Sigmoid colon (tissue), 7 donors: ENCODE results near the gene TTI1. TPM values are rescaled to one million over a fixed set of nuclear protein-coding genes. Genes with fewer than 3 reads are reported as not detected.

Experiments used
- DNase-seq: peaks from one replicate; pipeline ENCODE4 v3.0.0-alpha.2; 2019
- H3K27ac ChIP-seq, 4 donors: fragments of 200-600 bp; sonication (generic); one replicate each; pipeline ENCODE4 v1.5.1; 2016 to 2019; ENCODE audit warnings: mild to moderate bottlenecking in 1 of 4
- H3K27me3 ChIP-seq, 3 donors: fragments of 200-600 bp; sonication (generic); one replicate each; pipeline ENCODE4 v1.5.1; 2019; ENCODE audit warnings: mild to moderate bottlenecking in 1 of 3
- H3K36me3 ChIP-seq, 4 donors: fragments of 200-600 bp; sonication (generic); one replicate each; pipeline ENCODE4 v1.5.1; 2016 to 2019
- H3K4me1 ChIP-seq, 4 donors: fragments of 200-600 bp; sonication (generic); one replicate each; pipeline ENCODE4 v1.5.1; 2017 to 2019
- H3K4me3 ChIP-seq, 4 donors: fragments of 200-600 bp; sonication (generic); one replicate each; pipeline ENCODE4 v1.5.1; 2017 to 2019; ENCODE audit warnings: mild to moderate bottlenecking in 2 of 4, moderate library complexity in 1 of 4
- H3K9me3 ChIP-seq, 4 donors: fragments of 200-600 bp in 3 of 4; sonication (generic) in 3 of 4; one replicate each; pipeline versions ENCODE4 v1.5.1 to v1.6.1; 2013 to 2019
- EP300 ChIP-seq, 4 donors: sonication (generic); formaldehyde crosslinking; IDR thresholded peaks; one replicate each; pipeline ENCODE4 v1.6.1; 2017; ENCODE audit warnings: antibody characterized with exemption in 4 of 4
- POLR2A ChIP-seq, 2 donors: fragments of 450-650 bp; IDR thresholded peaks; one replicate each; pipeline ENCODE4 v1.6.1; 2016; ENCODE audit warnings: antibody characterized with exemption in 2 of 2, mild to moderate bottlenecking in 2 of 2, moderate library complexity in 2 of 2
- POLR2AphosphoS5 ChIP-seq, 4 donors: sonication (generic); formaldehyde crosslinking; IDR thresholded peaks; one replicate each; pipeline ENCODE4 v1.6.1; 2017; ENCODE audit warnings: antibody characterized with exemption in 4 of 4
- WGBS, 2 donors: extraction: QIAGEN DNeasy Blood & Tissue Kit; methylation state at CpG; one replicate each; pipeline ENCODE4 v1.1.7; 2013; 5-methylcytosine and 5-hydroxymethylcytosine counted together
- intact Hi-C: fragments of 100-400 bp; cut with DNase I; formaldehyde crosslinking; loops from one replicate; pipeline ENCODE4 v1.15.1; 2023
- polyA plus RNA-seq, 3 donors: library from polyadenylated mRNA; stranded (reverse); fragments of 200-250 nt; gene quantifications; one replicate each; pipeline ENCODE4 v1.2.3, GENCODE V29; 2013
- total RNA-seq, 4 donors: library from RNA; depleted of rRNA; stranded (reverse); fragments of >200 nt; gene quantifications; one replicate each; pipeline ENCODE4 v1.1.0, GENCODE V29; 2016
- TF ChIP-seq, protein P1 (sequence below), 4 experiments: fragments of 450-650 bp in 3 of 4; fragments of 200-600 bp in 1 of 4; IDR thresholded peaks; one replicate each; pipeline ENCODE4 v1.5.1; 2016 to 2019; ENCODE audit warnings: antibody characterized with exemption in 4 of 4, mild to moderate bottlenecking in 3 of 4, moderate library complexity in 2 of 4
- donor health status: healthy with polysubstance abuse.
- donor health status: Bipolar disorder and iron deficiency.
- donor health status: healthy.

TTI1 gene
- total and polyA plus RNA-seq, 7 donors: 2.4 to 11.7 (median 10.5) TPM

DNA sequence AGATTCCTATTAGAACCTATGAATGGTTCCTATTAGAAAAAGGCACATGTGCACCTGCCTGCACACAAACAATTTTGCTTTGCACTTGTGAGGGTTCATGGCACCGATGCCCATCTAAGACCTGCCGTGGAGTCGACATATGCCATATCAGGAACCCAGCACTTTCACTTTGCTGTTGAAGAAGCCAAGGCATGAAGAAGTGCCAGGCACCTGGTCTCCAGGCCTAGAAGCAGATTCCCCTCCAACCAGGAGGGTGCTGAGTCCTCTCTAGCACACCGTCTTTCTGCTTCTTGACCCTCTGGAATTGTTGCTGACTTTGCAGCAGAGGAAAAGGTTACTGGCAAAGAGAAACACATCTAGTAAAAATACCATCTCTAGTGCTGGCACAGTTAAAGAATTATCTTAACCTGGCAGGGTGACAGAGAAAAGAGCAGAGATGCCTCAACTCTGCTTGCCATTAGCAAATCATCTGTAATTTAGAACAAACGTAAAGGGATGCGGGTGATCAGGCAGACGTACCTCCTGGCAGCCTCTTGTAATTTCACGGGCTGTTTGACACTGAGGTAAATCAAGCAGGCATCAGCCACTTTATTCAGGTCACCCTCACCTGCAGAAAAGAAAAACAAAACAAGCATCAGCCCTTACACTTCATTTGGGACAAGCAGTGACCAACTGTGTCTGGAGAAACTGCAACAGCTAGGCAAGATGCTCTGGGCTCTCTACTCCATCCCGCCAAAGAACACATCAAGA, 37.2 kb downstream of the TTI1 start:
- no peak for TF ChIP-seq POLR2AphosphoS5 (IDR thresholded peaks at IDR 0.05)
- WGBS, 2 donors: 90 to 91% methylated on average over 9 of the region's 9 CpGs
- no peak overlapping the region for H3K4me3 ChIP-seq
- peak overlapping the region in 1 of 4 donors; percentile 23 for H3K27ac ChIP-seq
- intact Hi-C loops: no loop called here
- H3K36me3 ChIP-seq: peaks cover 28 to 80% (median 30%) of the 10 kb centered on the region in 4 donors
- no peaks in the 10 kb centered on the region for H3K9me3 ChIP-seq
- no peak for DNase-seq
- no peaks in the 10 kb centered on the region for H3K27me3 ChIP-seq
- peaks cover 0 to 25% (median 18%) of the 10 kb centered on the region in 4 donors for H3K4me1 ChIP-seq

DNA sequence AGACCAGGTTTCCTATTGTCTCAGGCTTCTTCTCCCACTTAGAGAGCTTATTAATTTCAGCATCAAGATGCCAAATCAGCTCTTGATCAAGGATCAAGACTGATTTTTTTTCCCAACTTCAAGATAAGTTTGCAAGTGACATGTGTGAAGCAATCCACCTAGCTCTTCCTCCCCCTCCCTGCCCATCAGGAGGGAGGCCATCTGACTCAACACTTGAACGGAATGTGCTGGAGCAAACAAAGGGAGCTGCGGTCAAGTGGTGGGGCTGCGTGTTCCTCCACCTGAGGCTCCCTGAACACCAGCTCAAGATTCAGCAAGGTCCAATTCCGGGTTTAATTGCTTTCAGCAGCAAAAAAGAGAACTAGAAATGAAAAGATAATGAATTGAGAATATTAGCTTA, 38.7 kb downstream of the TTI1 start:
- DNase-seq: no peak
- intact Hi-C loops: loop anchor here (5.0 kb wide), 3 partner anchors 92 to 302 kb away; partner anchors contain the start of genes CTNNBL1 and VSTM2L
- Histone ChIP-seq H3K4me3 (no peak overlapping the region), H3K27ac (no peak overlapping the region), H3K4me1 (peaks cover 0 to 25% (median 21%) of the 10 kb centered on the region in 4 donors), H3K36me3 (peaks cover 18 to 71% (median 21%) of the 10 kb centered on the region in 4 donors), H3K27me3 (no peaks in the 10 kb centered on the region), H3K9me3 (no peaks in the 10 kb centered on the region)
- TF ChIP-seq, protein P1, sequence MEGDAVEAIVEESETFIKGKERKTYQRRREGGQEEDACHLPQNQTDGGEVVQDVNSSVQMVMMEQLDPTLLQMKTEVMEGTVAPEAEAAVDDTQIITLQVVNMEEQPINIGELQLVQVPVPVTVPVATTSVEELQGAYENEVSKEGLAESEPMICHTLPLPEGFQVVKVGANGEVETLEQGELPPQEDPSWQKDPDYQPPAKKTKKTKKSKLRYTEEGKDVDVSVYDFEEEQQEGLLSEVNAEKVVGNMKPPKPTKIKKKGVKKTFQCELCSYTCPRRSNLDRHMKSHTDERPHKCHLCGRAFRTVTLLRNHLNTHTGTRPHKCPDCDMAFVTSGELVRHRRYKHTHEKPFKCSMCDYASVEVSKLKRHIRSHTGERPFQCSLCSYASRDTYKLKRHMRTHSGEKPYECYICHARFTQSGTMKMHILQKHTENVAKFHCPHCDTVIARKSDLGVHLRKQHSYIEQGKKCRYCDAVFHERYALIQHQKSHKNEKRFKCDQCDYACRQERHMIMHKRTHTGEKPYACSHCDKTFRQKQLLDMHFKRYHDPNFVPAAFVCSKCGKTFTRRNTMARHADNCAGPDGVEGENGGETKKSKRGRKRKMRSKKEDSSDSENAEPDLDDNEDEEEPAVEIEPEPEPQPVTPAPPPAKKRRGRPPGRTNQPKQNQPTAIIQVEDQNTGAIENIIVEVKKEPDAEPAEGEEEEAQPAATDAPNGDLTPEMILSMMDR (IDR thresholded peaks at IDR 0.05): no peak
- TF ChIP-seq POLR2A (IDR thresholded peaks at IDR 0.05) (no peak), EP300 (IDR thresholded peaks at IDR 0.05) (no peak), POLR2AphosphoS5 (IDR thresholded peaks at IDR 0.05) (no peak)
- 88 to 89% methylated on average over 4 of the region's 4 CpGs for WGBS, 2 donors

DNA sequence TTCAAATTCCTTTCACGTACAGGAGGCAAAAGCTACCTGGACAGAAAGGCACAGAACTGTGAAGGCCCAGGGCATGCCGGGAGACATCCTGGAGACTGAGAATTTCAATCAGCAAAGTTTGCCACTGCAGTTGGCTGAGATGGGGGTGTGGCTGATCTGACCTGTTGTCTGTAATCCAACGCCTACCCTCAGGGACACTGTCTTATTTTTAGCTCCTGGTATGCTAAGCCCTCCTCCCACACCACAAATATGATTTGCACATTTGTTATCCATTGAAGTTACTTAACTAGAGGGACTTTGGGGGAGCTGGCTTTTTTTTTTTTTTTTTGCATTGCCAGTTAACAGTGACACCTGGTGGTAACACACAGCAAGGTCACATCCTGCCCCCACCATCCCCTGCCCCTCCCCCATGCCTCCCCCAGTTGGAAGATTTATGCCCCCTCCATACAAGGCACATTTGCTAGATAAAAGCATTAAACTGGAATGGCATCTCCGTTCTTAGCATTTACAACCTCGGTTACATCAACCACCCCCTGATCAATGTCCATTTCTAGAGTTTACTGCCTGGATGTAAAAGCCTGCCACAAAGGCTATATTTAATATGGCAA, 40.4 kb downstream of the TTI1 start:
- no peak for DNase-seq
- TF ChIP-seq POLR2A (IDR thresholded peaks at IDR 0.05) (no peak), EP300 (IDR thresholded peaks at IDR 0.05) (no peak), POLR2AphosphoS5 (IDR thresholded peaks at IDR 0.05) (no peak)
- TF ChIP-seq, protein P1 (IDR thresholded peaks at IDR 0.05): peak in 1 of 4 experiments; percentile 70
- peaks cover 5 to 70% (median 12%) of the 10 kb centered on the region in 4 donors for H3K36me3 ChIP-seq
- WGBS, 2 donors: 24 to 60% methylated on average over 5 of the region's 5 CpGs
- peak overlapping the region in 1 of 4 donors; percentile 63 for H3K27ac ChIP-seq
- H3K4me1 ChIP-seq: peaks cover 0 to 27% (median 22%) of the 10 kb centered on the region in 4 donors
- H3K27me3 ChIP-seq: no peaks in the 10 kb centered on the region
- H3K4me3 ChIP-seq: no peak overlapping the region
- intact Hi-C loops: loop anchor here (2.0 to 5.0 kb wide), 4 partner anchors 91 to 428 kb away; partner anchors contain the start of genes CTNNBL1 and VSTM2L
- H3K9me3 ChIP-seq: no peaks in the 10 kb centered on the region

DNA sequence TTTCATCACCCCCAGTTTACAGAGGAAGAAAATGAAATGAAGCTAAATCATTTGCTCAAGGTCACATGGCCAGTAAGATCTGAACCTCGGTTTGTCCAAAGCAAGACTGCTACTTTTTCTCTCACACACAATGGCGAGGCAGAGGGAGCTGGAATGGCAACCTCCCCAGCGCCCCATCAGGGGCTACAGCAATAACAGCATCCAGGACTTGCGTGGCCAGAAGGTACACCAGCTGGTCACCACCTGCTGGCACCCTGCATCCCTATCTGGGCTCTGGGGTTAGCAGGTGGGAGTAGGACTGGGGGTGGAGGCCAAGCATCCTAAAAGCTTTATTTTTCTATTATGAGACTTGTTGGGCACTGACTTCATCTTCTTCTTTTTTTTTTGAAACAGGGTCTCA, 41.3 kb downstream of the TTI1 start:
- no peak overlapping the region for H3K4me3 ChIP-seq
- H3K4me1 ChIP-seq: peaks cover 0 to 37% (median 31%) of the 10 kb centered on the region in 4 donors
- TF ChIP-seq POLR2AphosphoS5 (IDR thresholded peaks at IDR 0.05) (no peak), POLR2A (IDR thresholded peaks at IDR 0.05) (no peak)
- H3K9me3 ChIP-seq: no peaks in the 10 kb centered on the region
- intact Hi-C loops: loop anchor here (2.0 to 5.0 kb wide), 4 partner anchors 90 to 427 kb away; partner anchors contain the start of genes CTNNBL1 and VSTM2L
- H3K27me3 ChIP-seq: no peaks in the 10 kb centered on the region
- H3K27ac ChIP-seq: peak overlapping the region in 1 of 4 donors; percentile 63
- no peak for DNase-seq
- 91 to 95% methylated on average over 4 of the region's 4 CpGs for WGBS, 2 donors
- H3K36me3 ChIP-seq: peaks cover 0 to 60% (median 10%) of the 10 kb centered on the region in 4 donors

DNA sequence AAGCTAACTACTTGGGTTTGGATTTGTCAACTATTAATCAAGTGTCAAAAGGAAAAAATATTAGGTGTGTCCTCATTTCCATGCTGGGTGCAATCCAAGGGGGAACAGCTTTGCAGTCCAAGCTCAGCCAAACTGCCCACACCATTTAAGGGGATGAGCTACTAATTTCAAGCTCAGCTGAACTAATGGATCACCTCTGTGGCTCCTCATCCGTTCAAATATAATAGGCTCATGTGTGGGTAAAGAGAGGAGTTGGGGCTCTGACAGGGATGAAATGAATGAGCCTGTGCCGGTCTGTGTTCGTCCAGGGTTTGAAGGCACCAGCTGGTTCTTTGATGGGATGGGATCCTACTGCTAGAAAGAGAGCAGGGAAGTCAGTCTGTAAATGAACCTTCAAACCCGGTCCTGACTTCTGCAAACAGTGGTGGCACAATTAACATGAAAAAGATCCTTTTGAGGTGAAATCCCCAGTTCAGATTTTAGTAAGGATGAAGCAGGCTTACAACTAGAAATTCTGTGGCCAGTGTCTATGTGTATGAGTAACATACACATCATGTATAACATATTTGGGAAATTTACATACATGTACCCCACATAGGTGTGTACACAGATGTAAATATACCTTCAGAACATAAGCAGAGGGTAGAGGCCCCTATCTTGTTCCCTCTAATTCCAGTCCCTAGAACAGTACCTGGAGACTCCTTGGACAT, 41.9 kb downstream of the TTI1 start:
- TF ChIP-seq POLR2A (IDR thresholded peaks at IDR 0.05) (no peak), POLR2AphosphoS5 (IDR thresholded peaks at IDR 0.05) (no peak), EP300 (IDR thresholded peaks at IDR 0.05) (no peak)
- TF ChIP-seq, protein P1 (IDR thresholded peaks at IDR 0.05): no peak

More for the DNA sequence above, 41.9 kb downstream of the TTI1 start:
- Histone ChIP-seq H3K27me3 (no peaks in the 10 kb centered on the region), H3K4me3 (no peak overlapping the region), H3K36me3 (peaks cover 0 to 54% (median 8%) of the 10 kb centered on the region in 4 donors), H3K27ac (peak overlapping the region in 1 of 4 donors; percentile 63), H3K4me1 (peaks cover 0 to 36% (median 36%) of the 10 kb centered on the region in 4 donors), H3K9me3 (no peaks in the 10 kb centered on the region)
- WGBS, 2 donors: 88 to 90% methylated on average over 4 of the region's 4 CpGs
- intact Hi-C loops: loop anchor here (5.0 kb wide), 3 partner anchors 89 to 299 kb away; partner anchors contain the start of genes CTNNBL1 and VSTM2L
- DNase-seq: no peak
